HL-60 (cell line): ENCODE results near the gene HS6ST2.

ENCODE experiments used
- DNase-seq, 2 experiments: peaks; one replicate each; pipeline ENCODE4 v3.0.0-alpha.2; 2010 to 2020; ENCODE audit warnings: low read depth in 1 of 2, low spot score in 1 of 2
- H3K27ac ChIP-seq: fragments of 250-450 bp; sonication (Bioruptor Pico); replicated peaks from 2 replicates; pipeline ENCODE4 v1.5.1; 2020; ENCODE audit warnings: mild to moderate bottlenecking, moderate library complexity
- H3K27me3 ChIP-seq: fragments of 250-450 bp; sonication (Bioruptor Pico); 2 replicates; pipeline ENCODE4 v1.5.1; 2021; ENCODE audit warnings: mild to moderate bottlenecking, moderate library complexity; ENCODE audit not compliant: insufficient read depth, poor library complexity, severe bottlenecking
- H3K4me3 ChIP-seq: replicated peaks from 2 replicates; pipeline ENCODE4 v1.5.1; 2011; ENCODE audit warnings: mild to moderate bottlenecking, control low read depth, low read length; ENCODE audit not compliant: insufficient read depth
- GABPA ChIP-seq: IDR thresholded peaks from 2 replicates; pipeline ENCODE4 v1.6.1; 2012; ENCODE audit warnings: low read depth
- POLR2AphosphoS5 ChIP-seq: IDR thresholded peaks from 2 replicates; pipeline ENCODE4 v1.6.1; 2012; ENCODE audit warnings: low read depth
- REST ChIP-seq: IDR thresholded peaks from 2 replicates; pipeline ENCODE4 v1.6.1; 2012; ENCODE audit warnings: low read depth; ENCODE audit not compliant: insufficient replicate concordance
- SPI1 ChIP-seq: IDR thresholded peaks from 2 replicates; pipeline ENCODE4 v1.6.1; 2012; ENCODE audit warnings: low read depth, mild to moderate bottlenecking, borderline replicate concordance
- TF ChIP-seq, protein P1 (sequence below): IDR thresholded peaks from one replicate; pipeline ENCODE4 v1.5.1; 2011; ENCODE audit warnings: low read length, control low read depth, inconsistent platforms; ENCODE audit not compliant: insufficient read depth

The HS6ST2 gene

GRCh38 chrX:133005042-133005441 lies 46.6 kb upstream of the HS6ST2 start:
- no peaks in the 10 kb centered on the region for H3K27me3 ChIP-seq
- TF ChIP-seq REST (no peak), SPI1 (no peak), GABPA (no peak), POLR2AphosphoS5 (no peak)
- TF ChIP-seq, protein P1, sequence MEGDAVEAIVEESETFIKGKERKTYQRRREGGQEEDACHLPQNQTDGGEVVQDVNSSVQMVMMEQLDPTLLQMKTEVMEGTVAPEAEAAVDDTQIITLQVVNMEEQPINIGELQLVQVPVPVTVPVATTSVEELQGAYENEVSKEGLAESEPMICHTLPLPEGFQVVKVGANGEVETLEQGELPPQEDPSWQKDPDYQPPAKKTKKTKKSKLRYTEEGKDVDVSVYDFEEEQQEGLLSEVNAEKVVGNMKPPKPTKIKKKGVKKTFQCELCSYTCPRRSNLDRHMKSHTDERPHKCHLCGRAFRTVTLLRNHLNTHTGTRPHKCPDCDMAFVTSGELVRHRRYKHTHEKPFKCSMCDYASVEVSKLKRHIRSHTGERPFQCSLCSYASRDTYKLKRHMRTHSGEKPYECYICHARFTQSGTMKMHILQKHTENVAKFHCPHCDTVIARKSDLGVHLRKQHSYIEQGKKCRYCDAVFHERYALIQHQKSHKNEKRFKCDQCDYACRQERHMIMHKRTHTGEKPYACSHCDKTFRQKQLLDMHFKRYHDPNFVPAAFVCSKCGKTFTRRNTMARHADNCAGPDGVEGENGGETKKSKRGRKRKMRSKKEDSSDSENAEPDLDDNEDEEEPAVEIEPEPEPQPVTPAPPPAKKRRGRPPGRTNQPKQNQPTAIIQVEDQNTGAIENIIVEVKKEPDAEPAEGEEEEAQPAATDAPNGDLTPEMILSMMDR = no peak

GRCh38 chrX:132999209-132999608 lies 40.8 kb upstream of the HS6ST2 start:
- TF ChIP-seq REST = no peak
- TF ChIP-seq POLR2AphosphoS5 = no peak
- no peak for TF ChIP-seq GABPA
- TF ChIP-seq, protein P1 = no peak
- no peak for TF ChIP-seq SPI1
- H3K27me3 ChIP-seq = no peaks in the 10 kb centered on the region
- H3K27ac ChIP-seq = no peak overlapping the region
- DNase-seq = no peak
- H3K4me3 ChIP-seq = no peak overlapping the region

More at GRCh38 chrX:133005042-133005441, 46.6 kb upstream of the HS6ST2 start:
- Histone ChIP-seq H3K27ac (no peak overlapping the region), H3K4me3 (no peak overlapping the region)
- no peak for DNase-seq

DNA sequence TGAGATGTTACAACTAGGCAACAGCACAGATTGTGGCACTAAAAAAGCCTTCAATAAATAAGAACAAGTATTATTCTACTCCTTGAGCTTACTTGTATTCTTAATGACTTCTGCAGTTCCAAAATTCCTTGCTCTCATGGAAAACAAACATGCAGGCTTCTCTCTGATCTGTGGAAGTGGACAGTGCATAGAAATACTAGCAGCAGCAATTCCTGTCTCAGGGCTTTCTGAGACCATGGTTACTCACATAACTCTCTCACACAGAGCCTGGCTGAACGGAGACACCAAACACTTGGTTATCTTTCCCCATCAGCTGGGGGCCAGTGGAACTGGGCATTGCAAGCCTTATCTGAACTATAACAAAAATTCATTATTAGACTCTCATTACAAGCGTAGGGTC lies 32.4 kb upstream of the HS6ST2 start:
- TF ChIP-seq SPI1 (no peak), POLR2AphosphoS5 (no peak), GABPA (no peak), REST (no peak)
- TF ChIP-seq, protein P1 = no peak
- H3K27ac ChIP-seq = no peak overlapping the region
- H3K4me3 ChIP-seq = no peak overlapping the region
- no peaks in the 10 kb centered on the region for H3K27me3 ChIP-seq
- DNase-seq = no peak
